ENCODE results near the gene TRIP12. TPM values are rescaled to one million over a fixed set of nuclear protein-coding genes. Genes with fewer than 3 reads are reported as not detected.

TRIP12 gene
- total RNA-seq, 1 experiment from 2014 or later: 175 TPM

DNA sequence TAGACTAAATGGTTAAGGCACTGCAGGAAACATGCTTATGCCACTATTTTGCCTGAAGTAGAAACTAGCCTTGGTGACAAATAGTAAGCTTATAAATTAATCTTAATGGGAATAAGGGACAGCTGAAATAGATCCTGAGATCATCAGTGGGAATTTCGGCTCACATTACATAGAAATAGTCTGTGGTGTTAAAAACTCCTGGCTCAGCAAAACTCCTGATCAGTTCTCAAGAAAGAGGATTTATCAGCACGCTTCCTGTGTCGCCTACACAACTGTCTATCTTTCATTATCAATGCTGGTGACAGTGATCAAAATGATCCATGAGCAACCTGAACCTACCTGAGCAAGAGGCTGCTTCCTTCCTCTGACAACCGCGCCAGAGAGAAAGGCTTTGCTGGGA, 190.4 kb downstream of the TRIP12 start:
- no TSS peak for BruUV-seq (replicated peaks)
- intact Hi-C loops (cut with micrococcal nuclease): no loop called here
- CTCF ChIA-PET: no interaction called here
- TF ChIP-seq POLR2AphosphoS5 (IDR thresholded peaks at IDR 0.05; ENCODE audit: low read depth, low read length) (no peak), SRF (IDR thresholded peaks at IDR 0.05; ENCODE audit: low read depth) (no peak), ELF1 (IDR thresholded peaks at IDR 0.05; ENCODE audit: borderline replicate concordance, low read depth) (no peak), RAD21 (IDR thresholded peaks at IDR 0.05; ENCODE audit: low read depth) (no peak)
- TF ChIP-seq, protein P1, sequence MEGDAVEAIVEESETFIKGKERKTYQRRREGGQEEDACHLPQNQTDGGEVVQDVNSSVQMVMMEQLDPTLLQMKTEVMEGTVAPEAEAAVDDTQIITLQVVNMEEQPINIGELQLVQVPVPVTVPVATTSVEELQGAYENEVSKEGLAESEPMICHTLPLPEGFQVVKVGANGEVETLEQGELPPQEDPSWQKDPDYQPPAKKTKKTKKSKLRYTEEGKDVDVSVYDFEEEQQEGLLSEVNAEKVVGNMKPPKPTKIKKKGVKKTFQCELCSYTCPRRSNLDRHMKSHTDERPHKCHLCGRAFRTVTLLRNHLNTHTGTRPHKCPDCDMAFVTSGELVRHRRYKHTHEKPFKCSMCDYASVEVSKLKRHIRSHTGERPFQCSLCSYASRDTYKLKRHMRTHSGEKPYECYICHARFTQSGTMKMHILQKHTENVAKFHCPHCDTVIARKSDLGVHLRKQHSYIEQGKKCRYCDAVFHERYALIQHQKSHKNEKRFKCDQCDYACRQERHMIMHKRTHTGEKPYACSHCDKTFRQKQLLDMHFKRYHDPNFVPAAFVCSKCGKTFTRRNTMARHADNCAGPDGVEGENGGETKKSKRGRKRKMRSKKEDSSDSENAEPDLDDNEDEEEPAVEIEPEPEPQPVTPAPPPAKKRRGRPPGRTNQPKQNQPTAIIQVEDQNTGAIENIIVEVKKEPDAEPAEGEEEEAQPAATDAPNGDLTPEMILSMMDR (IDR thresholded peaks at IDR 0.05 in 2 of 3, conservative IDR thresholded peaks at IDR 0.05 in 1 of 3; ENCODE audit: borderline replicate concordance in 1 of 3, insufficient read depth in 1 of 3, low read depth in 2 of 3, low read length in 2 of 3): no peak
- TF ChIP-seq, protein P2, sequence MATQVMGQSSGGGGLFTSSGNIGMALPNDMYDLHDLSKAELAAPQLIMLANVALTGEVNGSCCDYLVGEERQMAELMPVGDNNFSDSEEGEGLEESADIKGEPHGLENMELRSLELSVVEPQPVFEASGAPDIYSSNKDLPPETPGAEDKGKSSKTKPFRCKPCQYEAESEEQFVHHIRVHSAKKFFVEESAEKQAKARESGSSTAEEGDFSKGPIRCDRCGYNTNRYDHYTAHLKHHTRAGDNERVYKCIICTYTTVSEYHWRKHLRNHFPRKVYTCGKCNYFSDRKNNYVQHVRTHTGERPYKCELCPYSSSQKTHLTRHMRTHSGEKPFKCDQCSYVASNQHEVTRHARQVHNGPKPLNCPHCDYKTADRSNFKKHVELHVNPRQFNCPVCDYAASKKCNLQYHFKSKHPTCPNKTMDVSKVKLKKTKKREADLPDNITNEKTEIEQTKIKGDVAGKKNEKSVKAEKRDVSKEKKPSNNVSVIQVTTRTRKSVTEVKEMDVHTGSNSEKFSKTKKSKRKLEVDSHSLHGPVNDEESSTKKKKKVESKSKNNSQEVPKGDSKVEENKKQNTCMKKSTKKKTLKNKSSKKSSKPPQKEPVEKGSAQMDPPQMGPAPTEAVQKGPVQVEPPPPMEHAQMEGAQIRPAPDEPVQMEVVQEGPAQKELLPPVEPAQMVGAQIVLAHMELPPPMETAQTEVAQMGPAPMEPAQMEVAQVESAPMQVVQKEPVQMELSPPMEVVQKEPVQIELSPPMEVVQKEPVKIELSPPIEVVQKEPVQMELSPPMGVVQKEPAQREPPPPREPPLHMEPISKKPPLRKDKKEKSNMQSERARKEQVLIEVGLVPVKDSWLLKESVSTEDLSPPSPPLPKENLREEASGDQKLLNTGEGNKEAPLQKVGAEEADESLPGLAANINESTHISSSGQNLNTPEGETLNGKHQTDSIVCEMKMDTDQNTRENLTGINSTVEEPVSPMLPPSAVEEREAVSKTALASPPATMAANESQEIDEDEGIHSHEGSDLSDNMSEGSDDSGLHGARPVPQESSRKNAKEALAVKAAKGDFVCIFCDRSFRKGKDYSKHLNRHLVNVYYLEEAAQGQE (IDR thresholded peaks at IDR 0.05; ENCODE audit: low read depth): no peak
- Histone ChIP-seq H3K36me3 (ENCODE audit: control insufficient read depth in 1 of 2, insufficient read depth in 2 of 2, low read length in 2 of 2) (no peaks in the 10 kb centered on the region), H3K79me2 (ENCODE audit: insufficient read depth, low read length) (no peaks in the 10 kb centered on the region), H2AFZ (ENCODE audit: low read depth, low read length, poor library complexity, severe bottlenecking) (no peak overlapping the region), H4K20me1 (ENCODE audit: insufficient read depth) (no peaks in the 10 kb centered on the region), H3K4me2 (ENCODE audit: low read length) (no peak overlapping the region), H3K9me3 (ENCODE audit: control insufficient read depth in 1 of 2, insufficient read depth in 1 of 2, low read depth in 1 of 2, low read length in 2 of 2) (no peaks in the 10 kb centered on the region), H3K9ac (ENCODE audit: low read length) (no peak overlapping the region), H3K27ac (ENCODE audit: low read depth, low read length) (no peak overlapping the region), H3K27me3 (ENCODE audit: insufficient read depth, low read length) (peaks cover 3% of the 10 kb centered on the region; the same call in 1 of the 2 replicates), H3K4me1 (ENCODE audit: control insufficient read depth in 1 of 2, insufficient read depth in 2 of 2, low read length in 2 of 2) (peaks cover 0 to under 1% of the 10 kb centered on the region in 2 experiments; a peak in 1 of 4 replicates), H3K4me3 (replicated peaks in 1 of 2; ENCODE audit: low read depth in 1 of 2, low read length in 2 of 2) (no peak overlapping the region), H3K9me2 (ENCODE audit: insufficient read depth) (no peaks in the 10 kb centered on the region)
- DNase-seq (ENCODE audit: low read depth, low spot score) (no peak), ATAC-seq (no peak)
- RAD21 ChIA-PET (ENCODE audit: low non-redundant PET in 1 of 2, low total read pairs in 2 of 2, uncharacterized antibody in 2 of 2, unreplicated experiment in 2 of 2): no interaction called here
- POLR2A ChIA-PET: no interaction called here
